ENCODE data around the gene SGSM1.

Gene SGSM1, protein sequence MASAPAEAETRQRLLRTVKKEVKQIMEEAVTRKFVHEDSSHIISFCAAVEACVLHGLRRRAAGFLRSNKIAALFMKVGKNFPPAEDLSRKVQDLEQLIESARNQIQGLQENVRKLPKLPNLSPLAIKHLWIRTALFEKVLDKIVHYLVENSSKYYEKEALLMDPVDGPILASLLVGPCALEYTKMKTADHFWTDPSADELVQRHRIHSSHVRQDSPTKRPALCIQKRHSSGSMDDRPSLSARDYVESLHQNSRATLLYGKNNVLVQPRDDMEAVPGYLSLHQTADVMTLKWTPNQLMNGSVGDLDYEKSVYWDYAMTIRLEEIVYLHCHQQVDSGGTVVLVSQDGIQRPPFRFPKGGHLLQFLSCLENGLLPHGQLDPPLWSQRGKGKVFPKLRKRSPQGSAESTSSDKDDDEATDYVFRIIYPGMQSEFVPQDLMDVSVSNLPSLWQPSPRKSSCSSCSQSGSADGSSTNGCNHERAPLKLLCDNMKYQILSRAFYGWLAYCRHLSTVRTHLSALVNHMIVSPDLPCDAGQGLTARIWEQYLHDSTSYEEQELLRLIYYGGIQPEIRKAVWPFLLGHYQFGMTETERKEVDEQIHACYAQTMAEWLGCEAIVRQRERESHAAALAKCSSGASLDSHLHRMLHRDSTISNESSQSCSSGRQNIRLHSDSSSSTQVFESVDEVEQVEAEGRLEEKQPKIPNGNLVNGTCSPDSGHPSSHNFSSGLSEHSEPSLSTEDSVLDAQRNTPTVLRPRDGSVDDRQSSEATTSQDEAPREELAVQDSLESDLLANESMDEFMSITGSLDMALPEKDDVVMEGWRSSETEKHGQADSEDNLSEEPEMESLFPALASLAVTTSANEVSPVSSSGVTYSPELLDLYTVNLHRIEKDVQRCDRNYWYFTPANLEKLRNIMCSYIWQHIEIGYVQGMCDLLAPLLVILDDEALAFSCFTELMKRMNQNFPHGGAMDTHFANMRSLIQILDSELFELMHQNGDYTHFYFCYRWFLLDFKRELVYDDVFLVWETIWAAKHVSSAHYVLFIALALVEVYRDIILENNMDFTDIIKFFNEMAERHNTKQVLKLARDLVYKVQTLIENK

GRCh38 chr22:24805790-24806662, at the start of gene SGSM1:
Gene SGSM1 (plus strand): TSS chr22:24806211. CDS start chr22:24806326, 115 bp downstream.
- DNase-seq, result peak; percentile 70

GRCh38 chr22:24758164-24758799, 47.7 kb upstream of the SGSM1 start:
- no peak for DNase-seq

DNA sequence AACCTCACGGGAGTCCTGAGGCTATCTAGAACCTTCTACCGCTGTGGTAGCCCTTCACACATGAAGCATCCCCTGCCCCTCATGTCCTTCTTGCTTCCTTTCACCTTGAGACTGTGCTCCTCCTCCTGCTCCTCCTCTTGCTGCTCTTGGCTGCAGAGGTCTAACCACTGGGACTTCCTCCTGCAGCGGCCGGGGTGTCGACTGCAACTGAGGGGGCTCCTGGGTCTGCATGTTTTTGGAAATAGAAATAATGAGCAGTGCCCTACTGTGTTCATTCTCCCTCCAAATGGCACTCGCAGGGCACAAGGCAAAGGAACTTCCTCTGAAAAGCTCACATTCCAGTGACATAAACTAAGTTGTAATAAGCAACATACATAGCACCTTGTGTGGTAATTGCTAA, 46.2 kb upstream of the SGSM1 start:
- no peak for DNase-seq

- DNase-seq, result no peak
These were observed 45.2 kb upstream of the SGSM1 start for GRCh38 chr22:24760708-24761306.

- DNase-seq, result no peak
These were observed 43.9 kb upstream of the SGSM1 start for GRCh38 chr22:24761888-24762675.

- DNase-seq, result no peak
These were observed 42.0 kb upstream of the SGSM1 start for GRCh38 chr22:24763872-24764485.

GRCh38 chr22:24765166-24765565, 40.8 kb upstream of the SGSM1 start:
- DNase-seq, result no peak

DNA sequence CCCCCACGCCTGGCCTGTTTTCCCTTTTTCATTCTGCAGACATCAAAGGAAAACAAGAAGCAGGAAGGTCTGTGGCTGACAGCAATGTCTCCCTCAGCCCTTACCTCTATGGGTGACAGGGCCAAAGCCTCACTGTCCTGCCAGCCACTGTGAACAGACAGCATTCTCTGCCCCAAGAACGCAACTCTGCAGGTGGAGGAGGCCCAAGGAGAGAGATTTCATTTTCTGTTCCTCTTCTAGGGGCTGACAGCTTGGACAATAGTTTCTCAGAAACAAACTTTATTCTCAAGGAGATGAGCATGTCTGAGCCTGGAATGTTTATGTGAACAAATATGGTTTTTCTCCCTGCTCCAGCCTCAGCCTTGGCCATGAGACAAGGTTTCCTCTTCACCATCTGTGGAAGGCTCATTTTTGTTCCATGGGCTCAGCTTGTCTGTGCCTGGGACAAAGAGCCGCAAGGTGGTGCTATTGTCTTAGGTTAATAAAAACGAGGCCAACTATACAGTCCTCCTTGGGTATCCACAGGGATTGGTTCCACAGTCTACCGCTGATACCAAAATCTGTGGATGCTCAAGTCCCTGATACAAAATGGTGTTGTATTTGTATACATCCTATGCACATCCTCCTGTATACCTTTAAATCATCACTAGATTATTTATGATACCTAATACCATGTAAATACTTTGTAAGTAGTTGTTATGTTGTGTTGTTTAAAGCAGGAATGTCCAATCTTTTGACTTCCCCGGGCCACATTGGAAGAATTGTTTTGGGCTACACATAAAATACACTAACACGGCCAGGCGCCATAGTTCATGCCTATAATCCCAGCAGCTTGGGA, 37.3 kb upstream of the SGSM1 start:
- peak; percentile 40 for DNase-seq

DNA sequence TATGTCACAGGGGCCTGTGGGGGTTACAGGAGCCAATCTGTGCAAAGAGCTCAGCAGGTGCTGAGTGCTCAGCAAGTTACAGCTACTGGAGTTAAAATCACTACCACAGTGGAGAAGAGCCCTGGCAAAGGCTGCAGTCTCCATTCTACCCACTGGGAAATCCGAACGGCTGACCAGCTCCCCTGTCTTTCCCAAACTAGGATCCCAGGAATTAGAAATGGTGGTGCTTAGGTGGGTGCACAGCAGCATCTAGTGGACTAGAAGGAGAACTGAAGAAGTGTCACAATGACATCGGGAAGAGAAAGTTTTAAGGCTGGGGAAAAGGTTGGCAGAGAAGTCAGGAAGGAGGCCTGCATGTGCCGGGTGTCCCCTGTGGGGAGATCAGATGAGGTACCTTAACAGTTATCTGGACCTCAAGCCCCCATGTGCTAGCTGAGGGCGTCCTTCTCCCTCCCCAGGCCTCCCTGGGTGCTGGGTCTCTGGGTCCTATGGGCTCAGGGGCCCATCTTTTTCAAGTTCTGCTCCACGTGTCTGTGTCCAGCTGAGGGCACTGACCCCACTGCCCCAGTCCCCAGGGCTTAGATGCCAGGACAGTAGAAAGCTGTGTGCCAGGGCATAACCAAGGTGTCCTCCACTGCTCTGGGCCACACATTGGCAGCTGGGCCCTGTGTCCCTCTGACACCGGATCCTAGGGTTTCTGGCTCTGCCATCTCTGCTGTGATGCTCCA, 33.4 kb upstream of the SGSM1 start:
- peak; percentile 25 for DNase-seq

- DNase-seq, result no peak
These were observed 30.1 kb upstream of the SGSM1 start for GRCh38 chr22:24775769-24776492.

DNA sequence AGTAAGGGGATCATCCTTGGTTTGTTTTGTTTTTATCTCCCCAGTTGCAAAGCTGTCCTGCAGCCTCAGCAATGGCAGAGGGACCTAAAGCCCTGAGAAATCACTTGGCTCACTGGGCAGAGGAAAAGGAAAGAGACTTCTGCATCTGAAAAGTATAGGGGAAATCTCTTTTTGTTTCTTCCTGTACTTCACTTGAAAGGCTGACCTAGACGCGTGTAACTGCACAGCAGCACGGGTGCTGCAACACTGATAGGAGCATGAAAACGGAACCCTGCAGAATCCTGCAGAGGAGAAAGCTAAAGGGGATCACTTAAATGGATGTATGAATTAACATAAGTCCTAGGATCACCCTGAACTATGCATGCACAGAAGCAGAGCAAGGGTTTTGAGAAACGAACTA, 29.5 kb upstream of the SGSM1 start:
- DNase-seq, result no peak

DNA sequence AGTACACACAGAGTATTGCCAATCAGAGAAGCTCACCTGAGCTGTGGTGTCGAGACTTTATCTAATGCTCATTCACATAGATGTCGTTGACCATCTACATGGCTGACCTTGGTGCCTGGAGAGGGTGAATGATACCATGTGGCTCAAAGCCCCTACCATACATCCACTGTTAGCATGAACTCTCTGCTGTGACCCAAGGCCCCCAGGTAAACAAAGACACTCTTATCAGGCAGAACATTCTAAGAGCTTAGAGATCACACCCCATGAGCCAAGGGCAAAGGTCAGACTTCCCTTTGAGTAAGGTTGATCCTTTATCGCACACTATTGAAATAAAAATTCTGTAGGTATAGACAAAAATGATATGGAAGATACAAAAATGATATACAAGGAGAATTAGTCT, 16.5 kb upstream of the SGSM1 start:
- DNase-seq, result no peak

- DNase-seq, result no peak
These were observed 14.6 kb upstream of the SGSM1 start for GRCh38 chr22:24791362-24791761.

- no peak for DNase-seq
These were observed 10.0 kb upstream of the SGSM1 start for GRCh38 chr22:24796056-24796455.

DNA sequence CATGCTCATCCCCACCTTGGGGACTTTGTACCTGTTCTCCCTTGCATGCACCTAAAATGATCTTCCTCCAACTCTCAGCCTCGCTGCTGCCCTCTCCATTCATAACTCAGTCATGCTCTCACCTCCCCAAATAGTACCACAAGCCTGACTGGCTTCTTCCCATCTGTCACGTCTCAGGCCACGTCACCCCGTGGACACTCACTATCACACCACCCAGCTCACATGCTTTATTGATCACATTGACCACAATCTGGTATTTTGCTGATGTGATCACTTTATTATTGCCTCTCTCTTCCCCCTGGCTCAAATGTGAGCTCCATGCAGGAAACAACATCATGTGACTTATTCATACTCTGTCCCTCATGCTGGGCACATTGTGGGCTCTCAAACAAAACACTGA, 9.2 kb upstream of the SGSM1 start:
- no peak for DNase-seq

GRCh38 chr22:24801901-24802465, 4.0 kb upstream of the SGSM1 start:
- no peak for DNase-seq

GRCh38 chr22:24803064-24803542, 2.9 kb upstream of the SGSM1 start:
- DNase-seq, result peak; percentile 19
